ENCODE measurements around the gene IGLL5.

IGLL5 gene

GRCh38 chr22:22938672-22939587 is 51.3 kb downstream of the IGLL5 start:
- no peak for DNase-seq (ENCODE audit: low spot score)

- DNase-seq (ENCODE audit: low spot score), result no peak
Measured at GRCh38 chr22:22939588-22940368, 52.2 kb downstream of the IGLL5 start.

DNA sequence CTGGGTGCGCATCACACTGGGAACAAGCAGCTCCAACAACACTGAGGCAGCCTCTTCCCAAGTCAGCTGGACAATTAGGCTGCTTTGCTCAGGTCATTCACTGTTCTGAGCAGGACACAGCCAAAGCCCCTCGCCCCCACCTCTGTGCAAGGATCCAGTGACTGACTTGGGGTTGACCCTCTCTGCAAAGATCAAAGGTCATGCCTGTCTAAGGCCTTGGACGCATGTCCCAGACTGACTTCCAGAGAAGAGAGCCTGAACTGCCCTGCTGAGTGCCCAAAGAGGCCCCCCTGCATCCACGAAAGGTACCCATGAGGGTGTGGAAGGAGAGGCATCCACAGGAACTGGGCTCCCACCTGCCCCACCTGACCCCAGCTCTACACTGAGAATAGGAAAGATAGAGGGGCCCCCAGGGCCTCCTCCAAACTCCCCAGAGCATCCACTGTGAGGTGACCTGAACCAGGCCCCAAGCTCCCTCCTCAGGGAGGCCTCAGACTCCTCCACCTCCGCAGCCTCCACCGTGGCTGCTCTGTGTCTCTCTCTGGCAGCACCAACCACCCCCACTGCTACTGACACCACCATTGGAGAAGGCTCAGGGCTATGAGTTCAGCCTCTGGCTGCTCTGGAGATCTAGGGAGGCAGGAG is 53.5 kb downstream of the IGLL5 start:
- no peak for DNase-seq (ENCODE audit: low spot score)

DNA sequence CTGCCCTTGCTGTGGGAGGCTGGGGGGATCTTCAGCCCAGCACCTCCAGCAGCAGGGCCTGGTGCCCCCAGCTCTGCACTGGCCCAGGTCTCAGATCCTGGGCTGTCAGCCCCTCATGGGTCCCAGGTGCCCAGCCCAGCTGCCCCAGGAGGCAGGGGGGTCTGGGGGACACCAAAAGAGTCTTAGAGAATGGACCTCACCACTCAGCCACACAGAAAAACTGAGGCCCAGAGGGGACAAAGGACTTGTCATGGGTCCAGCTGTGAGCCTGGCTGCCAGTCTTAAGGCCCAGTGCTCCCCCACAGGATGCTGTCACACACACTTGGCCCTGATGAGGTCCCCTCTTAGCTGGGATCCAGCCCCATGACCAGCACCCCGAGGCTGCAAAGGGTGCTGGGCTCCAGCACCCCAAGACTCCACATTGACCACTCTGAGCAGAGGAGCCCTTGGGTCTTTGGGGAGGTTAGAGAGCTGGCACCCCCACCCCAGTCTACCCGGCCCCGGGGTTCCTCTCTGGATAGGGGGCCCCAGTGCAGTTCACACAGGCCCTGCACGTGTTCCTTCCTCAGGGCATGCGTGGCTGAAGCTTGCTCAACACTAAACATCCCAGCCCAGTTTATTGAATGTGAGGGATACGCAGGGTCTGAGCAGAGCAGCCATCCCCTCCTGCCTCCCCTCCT is 54.4 kb downstream of the IGLL5 start:
- DNase-seq (ENCODE audit: low spot score), result no peak

GRCh38 chr22:22942511-22943329 is 55.1 kb downstream of the IGLL5 start:
- peak; percentile 72 for DNase-seq (ENCODE audit: low spot score)

GRCh38 chr22:22943521-22944267 is 56.1 kb downstream of the IGLL5 start:
- DNase-seq (ENCODE audit: low spot score), result no peak

DNA sequence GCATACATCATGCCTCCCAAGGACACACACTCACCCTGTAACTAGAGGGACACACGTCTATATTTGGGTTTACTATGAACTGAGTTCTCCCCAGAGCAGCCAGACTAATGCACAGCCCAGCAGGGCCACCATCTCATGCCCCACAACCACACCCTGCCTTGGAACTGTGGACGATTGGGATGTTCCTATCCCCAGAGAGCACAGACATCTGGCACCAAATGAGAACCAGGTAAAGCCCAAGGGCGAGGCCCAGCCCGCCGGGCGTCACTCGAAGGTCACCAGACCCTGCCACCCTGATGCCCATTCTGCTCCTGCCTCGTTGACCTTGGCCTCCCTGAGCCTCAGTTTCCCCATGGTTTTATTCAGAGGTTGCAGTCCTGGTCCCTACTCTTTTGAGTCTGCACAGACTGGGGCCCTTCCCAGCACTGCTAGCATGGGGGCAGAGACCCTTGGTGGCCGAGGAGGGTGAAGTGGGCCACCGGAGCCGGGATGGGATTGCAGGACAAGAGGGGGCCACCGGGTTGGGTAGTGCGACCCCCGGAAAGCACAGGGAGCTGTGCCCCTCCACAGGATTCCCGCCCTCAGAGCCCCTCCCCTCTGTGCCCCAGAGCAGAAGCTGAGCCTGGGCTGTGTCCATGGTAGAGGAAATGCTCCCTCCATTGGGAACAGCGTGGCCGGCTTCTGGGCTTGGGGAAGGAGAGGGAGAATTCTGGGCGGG is 56.8 kb downstream of the IGLL5 start:
- no peak for DNase-seq (ENCODE audit: low spot score)

- no peak for DNase-seq (ENCODE audit: low spot score)
Measured at GRCh38 chr22:22945195-22945594, 57.6 kb downstream of the IGLL5 start.

Data from hematopoietic multipotent progenitor cell treated with erythropoietin and hydrocortisone succinate and interleukin-3 and kit ligand, for 17 days (in vitro differentiated cells).